Umbilical cord (tissue), 2 donors: Measurements from ENCODE around the gene OLFM2. TPM values are rescaled to one million over a fixed set of nuclear protein-coding genes. Genes with fewer than 3 reads are reported as not detected.
A peak's percentile ranks its signal among the peaks of the same experiment; 100 is the strongest.
"Not testable (repeated sequence)": the region's sequence is repeated elsewhere in the genome, so short reads cannot be mapped to it uniquely, and the experiment has no call there.

Experiments used
- DNase-seq: peaks from one replicate; pipeline ENCODE4 v3.0.0-alpha.2; 2015; ENCODE audit warnings: low spot score
- total RNA-seq: library from RNA; depleted of rRNA; stranded (reverse); fragments of >200 nt; gene quantifications from one replicate; pipeline ENCODE4 v1.2.3, GENCODE V29; 2014; ENCODE audit warnings: low replicate concordance; ENCODE audit not compliant: insufficient read depth

OLFM2 gene
- total RNA-seq, result not detected

GRCh38 chr19:9936326-9937000 lies at the start of gene OLFM2:
OLFM2 (minus strand) TSS chr19:9936515; CDS start chr19:9936366, 149 bp downstream.
- DNase-seq, result no peak

- no peak for DNase-seq
Measured at GRCh38 chr19:9981406-9982260, 45.3 kb upstream of the OLFM2 start.

- DNase-seq, result no peak
Measured at GRCh38 chr19:9972103-9972502, 35.8 kb upstream of the OLFM2 start.

- DNase-seq, result no peak
Measured at GRCh38 chr19:9971166-9971897, 35.0 kb upstream of the OLFM2 start.

- no peak for DNase-seq
Measured at GRCh38 chr19:9970481-9970880, 34.2 kb upstream of the OLFM2 start.

- DNase-seq, result no peak
Measured at GRCh38 chr19:9969688-9969975, 33.3 kb upstream of the OLFM2 start.

- no peak for DNase-seq
Measured at GRCh38 chr19:9968820-9969687, 32.7 kb upstream of the OLFM2 start.

- DNase-seq, result no peak
Measured at GRCh38 chr19:9967326-9967725, 31.0 kb upstream of the OLFM2 start.

GRCh38 chr19:9966448-9966847 lies 30.1 kb upstream of the OLFM2 start:
- no peak for DNase-seq

GRCh38 chr19:9966024-9966423 lies 29.7 kb upstream of the OLFM2 start:
- no peak for DNase-seq

- no peak for DNase-seq
Measured at GRCh38 chr19:9962623-9963290, 26.4 kb upstream of the OLFM2 start.

- DNase-seq, result no peak
Measured at GRCh38 chr19:9961103-9961502, 24.8 kb upstream of the OLFM2 start.

GRCh38 chr19:9958379-9958821 lies 22.1 kb upstream of the OLFM2 start:
- peak; percentile 18 for DNase-seq

GRCh38 chr19:9956956-9957355 lies 20.6 kb upstream of the OLFM2 start:
- DNase-seq, result no peak

GRCh38 chr19:9953802-9954542 lies 17.7 kb upstream of the OLFM2 start:
- DNase-seq, result no peak

GRCh38 chr19:9952276-9952675 lies 16.0 kb upstream of the OLFM2 start:
- DNase-seq, result no peak

GRCh38 chr19:9947441-9947840 lies 11.1 kb upstream of the OLFM2 start:
- DNase-seq, result no peak

GRCh38 chr19:9946528-9947125 lies 10.3 kb upstream of the OLFM2 start:
- not testable (repeated sequence) for DNase-seq

- peak; percentile 97 for DNase-seq
Measured at GRCh38 chr19:9945319-9945966, 9.1 kb upstream of the OLFM2 start.
